Measurements from ENCODE around the gene SST. TPM values are rescaled to one million over a fixed set of nuclear protein-coding genes. Genes with fewer than 3 reads are reported as not detected.

Gene SST
- total RNA-seq, 1 experiment from 2014 or later: not detected

GRCh38 chr3:187696021-187696420, 25.8 kb upstream of the SST start:
- intact Hi-C loops (cut with micrococcal nuclease): no loop called here
- Histone ChIP-seq H3K36me3 (ENCODE audit: control insufficient read depth in 1 of 2, insufficient read depth in 2 of 2, low read length in 2 of 2) (no peaks in the 10 kb centered on the region), H3K27ac (ENCODE audit: low read depth, low read length) (no peak overlapping the region), H3K27me3 (ENCODE audit: insufficient read depth, low read length) (peaks cover 13% of the 10 kb centered on the region; the same call in 1 of the 2 replicates), H3K79me2 (ENCODE audit: insufficient read depth, low read length) (no peaks in the 10 kb centered on the region), H3K4me3 (replicated peaks in 1 of 2; ENCODE audit: low read depth in 1 of 2, low read length in 2 of 2) (no peak overlapping the region), H2AFZ (ENCODE audit: low read depth, low read length, poor library complexity, severe bottlenecking) (no peak overlapping the region), H3K9me3 (ENCODE audit: control insufficient read depth in 1 of 2, insufficient read depth in 1 of 2, low read depth in 1 of 2, low read length in 2 of 2) (no peaks in the 10 kb centered on the region), H4K20me1 (ENCODE audit: insufficient read depth) (no peaks in the 10 kb centered on the region), H3K4me1 (ENCODE audit: control insufficient read depth in 1 of 2, insufficient read depth in 2 of 2, low read length in 2 of 2) (no peaks in the 10 kb centered on the region), H3K9me2 (ENCODE audit: insufficient read depth) (no peaks in the 10 kb centered on the region), H3K4me2 (ENCODE audit: low read length) (no peak overlapping the region), H3K9ac (ENCODE audit: low read length) (no peak overlapping the region)
- POLR2A ChIA-PET: no interaction called here
- TF ChIP-seq FOSL1 (IDR thresholded peaks at IDR 0.05; ENCODE audit: low read depth): no peak
- TF ChIP-seq CEBPB (IDR thresholded peaks at IDR 0.05; ENCODE audit: low read depth): no peak
- TF ChIP-seq EZH2phosphoT487 (IDR thresholded peaks at IDR 0.05; ENCODE audit: borderline replicate concordance): no peak
- no peak for TF ChIP-seq EGR1 (IDR thresholded peaks at IDR 0.05; ENCODE audit: low read depth)
- no peak for TF ChIP-seq CBX3 (IDR thresholded peaks at IDR 0.05; ENCODE audit: low read depth)
- no peak for TF ChIP-seq REST (IDR thresholded peaks at IDR 0.05; ENCODE audit: low read depth)
- no peak for TF ChIP-seq YY1 (IDR thresholded peaks at IDR 0.05; ENCODE audit: extremely low read depth, insufficient replicate concordance, low read depth, low read length)
- TF ChIP-seq CTCF (IDR thresholded peaks at IDR 0.05 in 2 of 3, conservative IDR thresholded peaks at IDR 0.05 in 1 of 3; ENCODE audit: borderline replicate concordance in 1 of 3, insufficient read depth in 1 of 3, low read depth in 2 of 3, low read length in 2 of 3): no peak
- no peak for TF ChIP-seq ZFX (IDR thresholded peaks at IDR 0.05)
- TF ChIP-seq SRF (IDR thresholded peaks at IDR 0.05; ENCODE audit: low read depth): no peak
- TF ChIP-seq POLR2AphosphoS5 (IDR thresholded peaks at IDR 0.05; ENCODE audit: low read depth, low read length): no peak
- no TSS peak for BruUV-seq (replicated peaks)
- DNase-seq (ENCODE audit: low read depth, low spot score): no peak
- no peak for ATAC-seq
- RAD21 ChIA-PET (ENCODE audit: low non-redundant PET in 1 of 2, low total read pairs in 2 of 2, uncharacterized antibody in 2 of 2, unreplicated experiment in 2 of 2): no interaction called here
- CTCF ChIA-PET: no interaction called here
